Endothelial cell of umbilical vein (primary cell): Measurements from ENCODE around the gene RBM20. TPM values are rescaled to one million over a fixed set of nuclear protein-coding genes. Genes with fewer than 3 reads are reported as not detected.
A peak's percentile ranks its signal among the peaks of the same experiment; 100 is the strongest.

ENCODE experiments used
- BruUV-seq: library from RNA; stranded (reverse); fragments of 400-500 nt; replicated peaks from 2 replicates; lab custom pipeline; 2021; lab: Mats Ljungman, UMichigan
- CTCF ChIA-PET: fragments of 300-600, 350-600 bp; sonication (Branson Sonifier 250); formaldehyde crosslinking; loops from one replicate; lab custom pipeline; 2021; ENCODE audit warnings: antibody characterized with exemption, inconsistent platforms; lab: Charles Lee
- POLR2A ChIA-PET: fragments of 300-600, 350-600 bp; sonication (Branson Sonifier 250); formaldehyde crosslinking; loops from one replicate; lab custom pipeline; 2021; ENCODE audit warnings: antibody characterized with exemption, inconsistent platforms; lab: Charles Lee
- DNase-seq: peaks from one replicate; pipeline ENCODE4 v3.0.0-alpha.2; 2011; ENCODE audit warnings: low read depth, low spot score
- FAIRE-seq: peaks from 2 replicates; lab custom pipeline; 2011; peaks lifted over from hg19 to GRCh38; lab: Jason Lieb, UNC
- H2AFZ ChIP-seq: 2 replicates; pipeline ENCODE4 v1.6.0; 2012; ENCODE audit warnings: low read depth, low read length, control low read depth, inconsistent platforms
- H3K27ac ChIP-seq: 2 replicates; pipeline ENCODE4 v1.5.1; 2011; ENCODE audit warnings: low read depth, mild to moderate bottlenecking, control low read depth, low read length, moderate library complexity; ENCODE audit not compliant: insufficient read depth
- H3K27me3 ChIP-seq, 2 experiments: 2 replicates each; pipeline versions ENCODE4 v1.6.0 to v1.6.1; 2011; ENCODE audit warnings: low read length in 2 of 2, mixed read lengths in 1 of 2; ENCODE audit not compliant: control insufficient read depth in 2 of 2, insufficient read depth in 2 of 2
- H3K36me3 ChIP-seq, 2 experiments: 2 replicates in 1 of 2; 3 replicates in 1 of 2; pipeline ENCODE4 v1.5.1; 2011; ENCODE audit warnings: low read length in 2 of 2, mild to moderate bottlenecking in 1 of 2, moderate library complexity in 1 of 2; ENCODE audit not compliant: control insufficient read depth in 2 of 2, insufficient read depth in 2 of 2; ENCODE audit errors: extremely low read depth in 1 of 2
- H3K4me1 ChIP-seq: 3 replicates; pipeline ENCODE4 v1.5.1; 2011; ENCODE audit warnings: mild to moderate bottlenecking, low read length; ENCODE audit not compliant: control insufficient read depth, insufficient read depth; ENCODE audit errors: extremely low read depth
- H3K4me2 ChIP-seq: 2 replicates; pipeline ENCODE4 v1.6.1; 2011; ENCODE audit warnings: low read length, control low read depth, mixed read lengths; ENCODE audit not compliant: insufficient read depth
- H3K4me3 ChIP-seq, 3 experiments: fragments of 200-600 bp in 1 of 3; sonication (generic), shearing (Covaris generic) in 1 of 3; replicated peaks in 1 of 3; 2 replicates each; pipeline ENCODE4 v1.5.1; 2011 to 2016; ENCODE audit warnings: control low read depth in 3 of 3, low read length in 3 of 3, mild to moderate bottlenecking in 2 of 3, inconsistent platforms in 1 of 3, low read depth in 1 of 3, moderate library complexity in 1 of 3; ENCODE audit not compliant: insufficient read depth in 1 of 3
- H3K79me2 ChIP-seq: 2 replicates; pipeline ENCODE4 v1.6.0; 2012; ENCODE audit warnings: low read length, inconsistent platforms; ENCODE audit not compliant: control insufficient read depth, insufficient read depth
- H3K9ac ChIP-seq: replicated peaks from 2 replicates; pipeline ENCODE3; 2011; ENCODE audit warnings: low read length, control low read depth; ENCODE audit not compliant: insufficient read depth; ENCODE audit errors: extremely low read depth
- H3K9me1 ChIP-seq: replicated peaks from 3 replicates; pipeline ENCODE4 v1.6.0; 2011; ENCODE audit warnings: mild to moderate bottlenecking, low read length; ENCODE audit not compliant: control insufficient read depth, insufficient read depth; ENCODE audit errors: extremely low read depth
- H3K9me3 ChIP-seq: replicated peaks from 2 replicates; pipeline ENCODE4 v1.5.1; 2012; ENCODE audit warnings: low read length, inconsistent platforms; ENCODE audit not compliant: control insufficient read depth, insufficient read depth
- H4K20me1 ChIP-seq: replicated peaks from 2 replicates; pipeline ENCODE3; 2011; ENCODE audit warnings: mild to moderate bottlenecking, low read length; ENCODE audit not compliant: control insufficient read depth, insufficient read depth; ENCODE audit errors: extremely low read depth
- CTCF ChIP-seq, 2 donors: IDR thresholded peaks; 1 replicate in 1 of 2; 2 replicates in 1 of 2; pipeline ENCODE4 v1.5.1; 2011; ENCODE audit warnings: low read length in 2 of 2, mild to moderate bottlenecking in 2 of 2, moderate library complexity in 2 of 2, control low read depth in 1 of 2, inconsistent platforms in 1 of 2, low read depth in 1 of 2; ENCODE audit not compliant: insufficient read depth in 1 of 2; ENCODE audit errors: extremely low read depth in 1 of 2
- EZH2 ChIP-seq: IDR thresholded peaks from 2 replicates; pipeline ENCODE4 v1.6.1; 2012; ENCODE audit warnings: borderline replicate concordance, low read depth, mild to moderate bottlenecking, moderate library complexity, low read length, inconsistent platforms; ENCODE audit not compliant: severe bottlenecking
- FOS ChIP-seq: IDR thresholded peaks from 2 replicates; pipeline ENCODE4 v1.6.1; 2011; ENCODE audit warnings: mild to moderate bottlenecking, low read length, moderate library complexity, borderline replicate concordance; ENCODE audit not compliant: insufficient read depth
- GATA2 ChIP-seq: IDR thresholded peaks from 2 replicates; pipeline ENCODE4 v1.7.0; 2011; ENCODE audit warnings: low read depth, mild to moderate bottlenecking, moderate library complexity, mixed read lengths, low read length; ENCODE audit not compliant: insufficient read length, insufficient read depth
- JUN ChIP-seq: IDR thresholded peaks from 2 replicates; pipeline ENCODE4 v1.6.1; 2011; ENCODE audit warnings: borderline replicate concordance, low read depth; ENCODE audit not compliant: insufficient read length, insufficient read depth
- MAX ChIP-seq: IDR thresholded peaks from 2 replicates; pipeline ENCODE4 v1.6.1; 2011; ENCODE audit not compliant: insufficient read depth, insufficient read length
- MYC ChIP-seq: IDR thresholded peaks from one replicate; pipeline ENCODE4 v1.6.1; 2011; ENCODE audit warnings: mild to moderate bottlenecking, low read depth, low read length
- POLR2A ChIP-seq: IDR thresholded peaks from 2 replicates; pipeline ENCODE4 v1.6.1; 2012; ENCODE audit warnings: low read depth, mild to moderate bottlenecking, control low read depth, low read length
- POLR2AphosphoS5 ChIP-seq: IDR thresholded peaks from 2 replicates; pipeline ENCODE4 v1.6.1; 2012; ENCODE audit warnings: low read depth, mild to moderate bottlenecking, control low read depth, low read length, moderate library complexity; ENCODE audit not compliant: insufficient read depth
- dilution Hi-C: fragments of 300-500 bp; cut with MboI; formaldehyde crosslinking; loops from one replicate; pipeline ENCODE4 v1.15.0; 2019; ENCODE audit warnings: low sequenced_read_pairs; ENCODE audit not compliant: extremely low pct_ligation_motif_present
- intact Hi-C: fragments of 100-400 bp; cut with micrococcal nuclease; formaldehyde crosslinking; loops from one replicate; pipeline ENCODE4 v1.10.0; 2022
- polyA plus RNA-seq, 4 experiments: library from polyadenylated mRNA; depleted of rRNA in 3 of 4; stranded (reverse) in 3 of 4; unstranded in 1 of 4; fragments of >200 nt; gene quantifications; 2 replicates each; pipeline versions ENCODE4 v1.2.1 to v1.2.3, GENCODE V29; 2011 to 2012; ENCODE audit warnings: missing spikeins in 1 of 4
- total RNA-seq: library from RNA; stranded (reverse); gene quantifications from 2 replicates; pipeline ENCODE4 v1.2.3, GENCODE V29; 2021

Gene RBM20
- total and polyA plus RNA-seq, 2 donors (not counting 3 experiments of a cell fraction or from before 2014, with no cell fraction given), result 0.04 TPM; not detected in 1

GRCh38 chr10:110857265-110858171 lies 213.4 kb downstream of the RBM20 start:
- ChIA-PET CTCF (interaction anchor here (0.7 to 1.0 kb wide), 4 partner anchors 12 to 547 kb away, joined by 3 read pairs; partner anchors contain the start of gene PDCD4), POLR2A (no interaction called here)
- Histone ChIP-seq H2AFZ (no peak overlapping the region), H3K79me2 (no peaks in the 10 kb centered on the region), H3K27ac (no peak overlapping the region), H3K4me2 (no peak overlapping the region), H3K9me3 (no peaks in the 10 kb centered on the region), H3K9me1 (no peaks in the 10 kb centered on the region), H3K36me3 (no peaks in the 10 kb centered on the region), H3K4me3 (no peak overlapping the region), H4K20me1 (no peaks in the 10 kb centered on the region), H3K27me3 (peaks cover 0 to 5% of the 10 kb centered on the region in 2 experiments), H3K9ac (no peak overlapping the region), H3K4me1 (no peaks in the 10 kb centered on the region)
- TF ChIP-seq EZH2, result no peak
- TF ChIP-seq FOS, result no peak
- TF ChIP-seq GATA2, result no peak
- no TSS peak for BruUV-seq
- DNase-seq, result peak; percentile 14
- dilution Hi-C loops, result no loop called here
- intact Hi-C loops, result no loop called here
- FAIRE-seq, result no peak

DNA sequence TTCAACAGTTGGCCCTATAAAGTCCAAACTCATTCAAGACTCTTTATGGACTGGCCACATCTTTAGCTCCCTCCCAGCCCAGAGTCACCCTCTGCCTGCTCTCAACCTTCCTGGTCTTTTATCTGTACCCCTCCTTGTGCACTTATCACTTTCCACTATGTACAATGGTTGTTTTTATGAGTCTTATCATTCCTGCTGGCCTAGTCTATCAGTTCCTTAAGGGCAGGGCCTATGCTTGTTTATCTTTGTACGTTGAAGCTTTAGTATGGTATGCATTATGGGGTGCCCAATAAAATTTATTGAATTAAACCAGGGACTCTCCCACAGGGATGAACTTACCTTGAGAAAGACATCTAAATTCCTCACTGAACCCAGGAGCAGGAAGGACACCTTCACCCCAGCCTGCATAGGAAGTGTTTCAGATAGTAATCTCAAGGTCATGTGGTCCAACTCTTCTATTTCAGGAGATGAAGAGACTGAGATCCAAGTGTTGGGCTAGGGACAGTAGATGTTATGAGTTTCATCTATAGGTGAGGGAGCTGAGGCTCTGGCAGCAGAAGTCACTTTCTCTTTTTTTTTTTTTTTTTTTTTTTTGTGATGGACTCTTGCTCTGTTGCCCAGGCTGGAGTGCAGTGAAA lies 214.3 kb downstream of the RBM20 start:
- TF ChIP-seq CTCF (IDR thresholded peaks at IDR 0.05; ENCODE audit: extremely low read depth in 1 of 2, insufficient read depth in 1 of 2, low read depth in 1 of 2, low read length in 2 of 2) (no peak), GATA2 (no peak), JUN (no peak), EZH2 (no peak), POLR2AphosphoS5 (no peak), FOS (no peak), MAX (no peak), MYC (no peak), POLR2A (no peak)
- Histone ChIP-seq H2AFZ (no peak overlapping the region), H3K9me3 (no peaks in the 10 kb centered on the region), H3K27me3 (peaks cover 0 to 4% of the 10 kb centered on the region in 2 experiments), H3K4me3 (no peak overlapping the region), H3K79me2 (no peaks in the 10 kb centered on the region), H3K9me1 (no peaks in the 10 kb centered on the region), H3K36me3 (no peaks in the 10 kb centered on the region), H3K27ac (no peak overlapping the region), H3K4me2 (no peak overlapping the region), H3K9ac (no peak overlapping the region), H4K20me1 (no peaks in the 10 kb centered on the region), H3K4me1 (no peaks in the 10 kb centered on the region)
- dilution Hi-C loops (no loop called here), intact Hi-C loops (no loop called here)
- FAIRE-seq (no peak), DNase-seq (no peak)
- ChIA-PET POLR2A (no interaction called here), CTCF (interaction anchor here (0.9 to 1.0 kb wide), 3 partner anchors 16 to 548 kb away, joined by 3 to 4 read pairs (median 3); no protein-coding TSS in a partner anchor)
- BruUV-seq, result no TSS peak
